Panc1 (cell line): Measurements from ENCODE around the gene LRRC59. TPM values are rescaled to one million over a fixed set of nuclear protein-coding genes. Genes with fewer than 3 reads are reported as not detected.

Experiments
- ATAC-seq: fragments of 200-7000 bp; cut with Tn5 transposase; 2 replicates; pipeline ENCODE4 v1.9.1; 2020; ENCODE audit warnings: mild to moderate bottlenecking, moderate library complexity
- BruUV-seq: library from RNA; stranded (reverse); fragments of 400-500 nt; replicated peaks from 2 replicates; lab custom pipeline; 2021; lab: Mats Ljungman, UMichigan
- CTCF ChIA-PET: fragments of 300-600 bp; sonication (Branson Sonifier 250); formaldehyde crosslinking; loops from one replicate; lab custom pipeline; 2022; ENCODE audit warnings: antibody characterized with exemption; lab: Charles Lee
- POLR2A ChIA-PET: fragments of 300-600 bp; sonication (Branson Sonifier 250); formaldehyde crosslinking; loops from one replicate; lab custom pipeline; 2022; ENCODE audit warnings: antibody characterized with exemption; lab: Charles Lee
- DNase-seq: peaks from one replicate; pipeline ENCODE4 v3.0.0-alpha.2; 2010; ENCODE audit warnings: low read depth, low spot score
- H3K27ac ChIP-seq: 2 replicates; pipeline ENCODE4 v1.5.1; 2011; ENCODE audit warnings: mild to moderate bottlenecking, low read length, inconsistent platforms
- H3K27me3 ChIP-seq: fragments of 200-500 bp; sonication (Bioruptor generic); 2 replicates; pipeline ENCODE4 v1.6.0; 2014; ENCODE audit warnings: low read length, inconsistent platforms; ENCODE audit not compliant: control insufficient read depth, insufficient read depth
- H3K36me3 ChIP-seq: fragments of 200-500 bp; sonication (Bioruptor generic); 2 replicates; pipeline ENCODE4 v1.5.1; 2014; ENCODE audit warnings: inconsistent platforms, mild to moderate bottlenecking, low read length, moderate library complexity; ENCODE audit not compliant: control insufficient read depth, insufficient read depth
- H3K4me1 ChIP-seq: 2 replicates; pipeline ENCODE4 v1.5.1; 2011; ENCODE audit warnings: inconsistent platforms, mild to moderate bottlenecking, low read length, moderate library complexity; ENCODE audit not compliant: control insufficient read depth, insufficient read depth
- H3K4me3 ChIP-seq, 2 experiments: 2 replicates each; pipeline ENCODE4 v1.5.1; 2011 to 2012; ENCODE audit warnings: low read depth in 2 of 2, low read length in 2 of 2, mild to moderate bottlenecking in 2 of 2, inconsistent platforms in 1 of 2, moderate library complexity in 1 of 2
- H3K9me3 ChIP-seq: fragments of 200-500 bp; sonication (Bioruptor generic); 2 replicates; pipeline ENCODE4 v1.5.1; 2014; ENCODE audit warnings: low read depth, mild to moderate bottlenecking, inconsistent platforms, low read length, moderate library complexity; ENCODE audit not compliant: control insufficient read depth, insufficient read depth
- CTCF ChIP-seq: fragments of 450-650 bp; IDR thresholded peaks from 2 replicates; pipeline ENCODE4 v1.5.1; 2017; ENCODE audit warnings: mild to moderate bottlenecking
- POLR2AphosphoS5 ChIP-seq: IDR thresholded peaks from 2 replicates; pipeline ENCODE4 v1.6.1; 2012; ENCODE audit warnings: mild to moderate bottlenecking, low read depth, low read length, moderate library complexity
- SIN3A ChIP-seq: IDR thresholded peaks from 2 replicates; pipeline ENCODE4 v1.6.1; 2012; ENCODE audit warnings: low read depth, mild to moderate bottlenecking, low read length, moderate library complexity, borderline replicate concordance; ENCODE audit not compliant: insufficient read depth
- TCF7L2 ChIP-seq: IDR thresholded peaks from 2 replicates; pipeline ENCODE4 v1.6.1; 2011; ENCODE audit warnings: mild to moderate bottlenecking, low read depth, low read length, inconsistent platforms
- in situ Hi-C: cut with HindIII; loops from 2 replicates; pipeline ENCODE4 v1.10.0; 2016; ENCODE audit warnings: low sequenced_read_pairs, low pct_unique_long_range_greater_than_20kb
- intact Hi-C: fragments of 100-400 bp; cut with micrococcal nuclease; formaldehyde crosslinking; loops from one replicate; pipeline ENCODE4 v1.10.0; 2022; ENCODE audit not compliant: unreplicated experiment
- total RNA-seq: library from RNA; stranded (reverse); gene quantifications from one replicate; pipeline ENCODE4 v1.2.1, GENCODE V29; 2021; ENCODE audit not compliant: unreplicated experiment
- TF ChIP-seq, protein P1 (sequence below), 2 experiments: IDR thresholded peaks; 2 replicates each; pipeline ENCODE4 v1.6.1; 2011 to 2012; ENCODE audit warnings: low read depth in 2 of 2, control low read depth in 1 of 2, low read length in 1 of 2, mild to moderate bottlenecking in 1 of 2, moderate library complexity in 1 of 2; ENCODE audit not compliant: insufficient read depth in 1 of 2

The LRRC59 gene
- total RNA-seq, 1 experiment from 2014 or later: 167 TPM

GRCh38 chr17:50432125-50432762, 34.9 kb upstream of the LRRC59 start:
- Histone ChIP-seq H3K4me1 (peaks cover 3% of the 10 kb centered on the region), H3K27me3 (no peaks in the 10 kb centered on the region), H3K27ac (no peak overlapping the region), H3K9me3 (no peaks in the 10 kb centered on the region), H3K4me3 (no peak overlapping the region), H3K36me3 (no peaks in the 10 kb centered on the region)
- in situ Hi-C loops (no loop called here), intact Hi-C loops (no loop called here)
- no TSS peak for BruUV-seq
- DNase-seq (no peak), ATAC-seq (no peak)
- TF ChIP-seq CTCF: no peak
- ChIA-PET CTCF (no interaction called here), POLR2A (interaction anchor here (0.7 kb wide), 1 partner anchor 70 kb away, joined by 3 read pairs; no protein-coding TSS in a partner anchor)

- no TSS peak for BruUV-seq
- H3K4me3 ChIP-seq: no peak overlapping the region
- H3K27ac ChIP-seq: no peak overlapping the region
- H3K4me1 ChIP-seq: peaks cover 12% of the 10 kb centered on the region
- ChIA-PET POLR2A (no interaction called here), CTCF (interaction anchor here (0.6 kb wide), 1 partner anchor 568 kb away, joined by 3 read pairs; no protein-coding TSS in a partner anchor)
- DNase-seq (no peak), ATAC-seq (no peak)
- no peaks in the 10 kb centered on the region for H3K9me3 ChIP-seq
- intact Hi-C loops (no loop called here), in situ Hi-C loops (no loop called here)
- TF ChIP-seq CTCF (no peak), TCF7L2 (no peak), SIN3A (no peak), POLR2AphosphoS5 (no peak)
- TF ChIP-seq, protein P1, sequence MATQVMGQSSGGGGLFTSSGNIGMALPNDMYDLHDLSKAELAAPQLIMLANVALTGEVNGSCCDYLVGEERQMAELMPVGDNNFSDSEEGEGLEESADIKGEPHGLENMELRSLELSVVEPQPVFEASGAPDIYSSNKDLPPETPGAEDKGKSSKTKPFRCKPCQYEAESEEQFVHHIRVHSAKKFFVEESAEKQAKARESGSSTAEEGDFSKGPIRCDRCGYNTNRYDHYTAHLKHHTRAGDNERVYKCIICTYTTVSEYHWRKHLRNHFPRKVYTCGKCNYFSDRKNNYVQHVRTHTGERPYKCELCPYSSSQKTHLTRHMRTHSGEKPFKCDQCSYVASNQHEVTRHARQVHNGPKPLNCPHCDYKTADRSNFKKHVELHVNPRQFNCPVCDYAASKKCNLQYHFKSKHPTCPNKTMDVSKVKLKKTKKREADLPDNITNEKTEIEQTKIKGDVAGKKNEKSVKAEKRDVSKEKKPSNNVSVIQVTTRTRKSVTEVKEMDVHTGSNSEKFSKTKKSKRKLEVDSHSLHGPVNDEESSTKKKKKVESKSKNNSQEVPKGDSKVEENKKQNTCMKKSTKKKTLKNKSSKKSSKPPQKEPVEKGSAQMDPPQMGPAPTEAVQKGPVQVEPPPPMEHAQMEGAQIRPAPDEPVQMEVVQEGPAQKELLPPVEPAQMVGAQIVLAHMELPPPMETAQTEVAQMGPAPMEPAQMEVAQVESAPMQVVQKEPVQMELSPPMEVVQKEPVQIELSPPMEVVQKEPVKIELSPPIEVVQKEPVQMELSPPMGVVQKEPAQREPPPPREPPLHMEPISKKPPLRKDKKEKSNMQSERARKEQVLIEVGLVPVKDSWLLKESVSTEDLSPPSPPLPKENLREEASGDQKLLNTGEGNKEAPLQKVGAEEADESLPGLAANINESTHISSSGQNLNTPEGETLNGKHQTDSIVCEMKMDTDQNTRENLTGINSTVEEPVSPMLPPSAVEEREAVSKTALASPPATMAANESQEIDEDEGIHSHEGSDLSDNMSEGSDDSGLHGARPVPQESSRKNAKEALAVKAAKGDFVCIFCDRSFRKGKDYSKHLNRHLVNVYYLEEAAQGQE (IDR thresholded peaks at IDR 0.05; ENCODE audit: insufficient read depth in 1 of 2, low read depth in 2 of 2, low read length in 1 of 2): no peak
- H3K27me3 ChIP-seq: no peaks in the 10 kb centered on the region
- H3K36me3 ChIP-seq: no peaks in the 10 kb centered on the region; the same call in 1 of the 2 replicates
Measured at GRCh38 chr17:50430821-50431618, 33.7 kb upstream of the LRRC59 start.
